DOHH2 (cell line): Measurements from ENCODE around the gene LRPAP1.

Experiments
- CTCF ChIP-seq: fragments of 200-600 bp; sonication (generic); IDR thresholded peaks from one replicate; pipeline ENCODE4 v1.5.1; 2014; ENCODE audit warnings: antibody characterized with exemption, mild to moderate bottlenecking, low read depth, low read length; ENCODE audit not compliant: poor library complexity, severe bottlenecking
- EZH2phosphoT487 ChIP-seq: fragments of 200-600 bp; sonication (generic); IDR thresholded peaks from 2 replicates; pipeline ENCODE4 v1.6.1; 2017; ENCODE audit warnings: borderline replicate concordance, mild to moderate bottlenecking, antibody characterized with exemption, low read length, moderate library complexity, mixed read lengths

- TF ChIP-seq CTCF: no peak
- no peak for TF ChIP-seq EZH2phosphoT487
These were observed 21.7 kb downstream of the LRPAP1 start for GRCh38 chr4:3510481-3510880.
